Activated T-helper 9 cell treated with anti-CD3 and anti-CD28 coated beads, Interleukin-2, amount 50 U/mL, for 16 hours (primary cell): Measurements from ENCODE around the gene KLHL17.
"Not testable (repeated sequence)": the region's sequence is repeated elsewhere in the genome, so short reads cannot be mapped to it uniquely, and the experiment has no call there.

ENCODE experiments used
- DNase-seq: peaks from one replicate; pipeline ENCODE4 v3.0.0-alpha.2; 2020; ENCODE audit warnings: low read depth

Gene KLHL17

DNA sequence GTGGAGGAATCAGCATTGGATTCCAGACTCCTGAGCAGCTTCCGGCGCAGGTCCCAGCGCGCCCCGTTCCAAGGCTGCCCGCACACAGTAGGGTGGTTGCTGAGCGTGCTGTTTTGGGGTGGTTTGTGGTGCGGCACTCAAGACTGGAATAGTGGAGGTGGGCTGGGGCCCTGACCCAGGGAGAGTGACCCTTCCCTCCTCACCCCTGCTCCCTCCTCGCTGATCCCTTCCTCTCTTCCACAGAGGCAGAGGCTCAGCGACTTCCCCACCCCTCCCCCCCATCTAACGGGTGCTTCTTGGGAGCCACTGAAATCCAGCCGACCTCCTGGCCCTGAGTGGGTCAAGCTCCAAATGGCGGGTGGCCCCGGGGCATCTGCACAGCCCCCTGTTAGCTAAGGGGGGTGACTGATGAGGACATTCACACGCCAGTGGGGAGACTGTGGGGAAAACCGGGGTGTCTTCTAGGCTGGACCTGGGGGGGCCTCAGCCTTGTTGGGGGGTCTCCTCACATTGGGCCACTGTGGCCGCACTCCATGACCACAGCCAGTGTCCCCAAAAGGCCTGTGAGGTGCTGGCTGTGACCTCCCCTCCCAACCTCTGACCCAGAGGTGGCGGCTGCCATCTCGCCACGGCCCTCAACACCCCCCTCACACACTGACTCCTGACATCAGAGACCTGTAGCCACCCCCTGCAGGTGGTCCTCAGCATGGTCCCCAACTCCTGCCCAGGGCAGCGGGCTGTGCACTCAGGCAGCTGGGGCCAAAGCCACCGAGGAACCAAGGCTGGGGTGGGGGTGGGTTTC lies 43.4 kb downstream of the KLHL17 start:
- DNase-seq, result no peak

DNA sequence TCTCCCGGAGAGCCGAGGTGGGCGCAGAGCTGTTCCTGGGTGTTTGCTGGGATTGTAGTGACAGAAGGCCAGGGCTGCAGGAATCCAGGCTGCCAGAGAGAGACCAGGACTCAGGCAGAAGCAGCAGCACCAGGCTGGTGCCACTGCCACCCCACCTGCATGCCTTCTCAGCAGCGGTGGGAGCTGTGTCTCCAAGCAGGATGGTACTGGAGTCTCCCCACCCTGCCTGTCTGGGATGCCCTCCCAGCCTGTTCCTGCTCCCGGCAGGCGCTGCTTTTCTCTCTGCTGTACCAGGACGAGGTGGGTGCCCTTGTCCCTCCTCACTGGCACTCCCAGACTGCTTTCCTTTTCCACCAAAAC lies 44.0 kb downstream of the KLHL17 start:
- DNase-seq, result no peak

DNA sequence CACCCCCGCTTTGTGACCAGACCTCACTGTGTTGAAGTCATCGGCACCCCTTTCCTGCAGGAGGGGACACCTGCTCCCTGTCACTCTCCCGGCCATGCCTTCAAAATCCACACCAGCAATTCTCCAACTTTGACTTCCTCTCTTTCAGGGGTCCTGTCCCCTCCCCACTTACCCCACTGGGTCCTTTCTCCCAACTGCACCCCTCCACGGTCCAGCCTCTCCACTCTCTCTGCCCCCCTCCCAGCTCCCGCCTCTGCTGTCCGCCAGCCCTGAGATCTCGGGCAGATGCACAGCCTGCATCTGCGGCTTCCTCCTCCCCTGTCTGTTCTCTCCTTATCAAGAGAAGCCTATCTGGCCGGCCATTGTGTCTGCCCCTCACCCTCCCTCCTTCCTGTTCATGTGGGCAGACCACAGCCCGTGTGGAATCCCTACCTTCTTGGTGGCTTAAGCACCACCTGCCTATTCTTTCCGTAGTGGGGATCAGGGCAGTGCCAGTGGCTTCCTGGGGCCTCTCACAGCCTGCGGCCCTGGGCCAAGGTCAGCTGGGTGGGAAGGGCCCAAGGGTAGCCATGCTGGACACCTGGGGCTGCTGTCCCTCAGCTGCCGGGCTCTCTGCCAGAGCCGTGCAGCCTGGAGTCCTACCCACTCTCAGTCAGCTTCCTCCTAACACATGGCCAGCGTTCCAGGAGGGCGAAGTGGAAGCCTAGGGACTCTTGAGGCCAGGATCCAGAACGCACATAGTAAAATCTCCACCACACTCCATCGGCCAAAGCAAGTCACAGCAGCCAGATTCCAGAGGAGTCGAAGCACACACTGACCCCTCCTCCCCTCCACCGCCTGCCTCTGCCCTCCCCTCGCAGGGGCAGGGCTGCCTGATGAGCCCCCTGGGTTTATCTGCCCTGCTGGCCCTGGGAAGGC lies 44.7 kb downstream of the KLHL17 start:
- no peak for DNase-seq

DNA sequence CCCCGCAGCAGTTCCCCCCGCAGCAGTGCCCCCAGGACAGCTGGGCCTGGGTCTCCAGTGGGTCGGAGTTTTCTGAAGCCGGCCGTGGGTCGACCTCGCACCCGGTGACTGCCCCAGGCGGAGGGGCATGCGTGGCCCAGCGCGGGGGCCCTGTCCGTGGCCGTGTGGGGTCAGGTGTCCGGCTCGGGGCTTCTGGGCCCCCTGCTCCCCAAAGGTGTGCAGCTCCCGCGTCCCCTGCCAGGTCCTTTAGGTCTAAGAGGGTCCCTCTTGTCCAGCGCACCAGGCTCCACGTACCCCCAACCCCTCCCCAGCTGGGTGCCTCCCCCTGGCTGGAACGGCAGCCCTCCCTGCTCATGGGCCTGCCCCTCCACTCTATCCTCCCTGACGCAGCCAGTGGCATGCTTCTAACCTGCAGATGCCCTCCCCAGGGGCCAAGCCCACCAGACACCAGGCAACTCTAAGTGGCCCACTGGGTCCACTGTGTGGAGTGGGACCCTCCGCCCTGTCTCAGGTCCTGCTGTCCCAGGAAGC lies 45.5 kb downstream of the KLHL17 start:
- DNase-seq, result no peak

DNA sequence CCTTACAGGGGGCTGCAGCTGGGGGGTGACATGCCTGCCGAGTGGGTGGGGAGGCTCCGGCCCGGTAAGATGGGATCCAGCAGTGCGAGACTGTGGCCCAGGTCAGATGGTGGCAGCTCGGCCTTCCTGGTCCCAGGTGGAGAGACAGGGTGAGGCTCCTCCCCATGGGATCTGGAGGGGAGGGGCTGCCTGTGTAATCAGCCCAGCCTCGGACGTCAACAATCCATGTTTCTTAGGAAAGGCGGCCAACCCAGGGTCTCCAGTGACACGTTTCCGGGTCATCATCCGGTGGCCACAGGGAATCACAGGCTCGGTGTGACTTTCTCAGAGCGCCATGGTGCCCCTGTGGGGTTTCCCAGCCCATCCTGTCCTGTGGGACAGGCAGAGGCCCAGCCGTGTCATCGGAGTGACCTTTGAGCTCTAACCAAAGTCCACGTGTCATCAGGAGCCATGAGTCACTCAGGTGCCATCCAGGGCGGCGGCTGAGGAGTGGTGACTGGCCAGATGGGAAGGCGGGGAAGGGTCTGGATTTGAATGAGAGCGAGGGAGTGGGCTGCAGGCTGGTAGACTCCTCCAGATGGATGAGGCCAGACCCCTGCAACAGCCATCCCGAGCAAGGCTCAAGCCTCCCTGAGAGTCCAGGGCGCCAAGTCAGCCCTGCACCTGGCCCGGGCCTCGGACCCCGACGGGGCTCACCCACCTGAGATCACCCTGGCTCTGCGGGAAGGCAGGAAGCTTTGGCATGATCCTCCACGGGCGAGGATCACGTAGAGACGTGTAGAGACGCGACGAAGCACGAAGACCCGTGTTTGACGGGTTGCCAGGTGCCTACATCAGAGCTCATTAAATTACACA lies 46.1 kb downstream of the KLHL17 start:
- DNase-seq, result no peak

DNA sequence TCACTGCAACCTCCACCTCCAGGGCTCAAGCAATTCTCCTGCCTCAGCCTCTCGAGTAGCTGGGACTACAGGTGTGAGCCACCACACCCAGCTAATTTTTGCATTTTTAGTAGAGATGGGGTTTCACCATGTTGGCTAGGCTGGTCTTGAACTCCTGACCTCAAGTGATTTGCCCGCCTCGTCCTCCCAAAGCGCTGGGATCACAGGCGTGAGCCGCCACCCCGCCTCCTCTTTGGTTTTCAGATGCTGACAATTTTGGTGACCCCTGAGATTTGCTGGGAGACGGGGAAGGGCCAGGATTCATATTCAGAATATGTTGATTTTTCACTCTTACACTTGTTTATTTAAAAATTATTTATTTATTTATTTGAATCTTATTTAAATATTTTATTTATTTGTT lies 49.7 kb downstream of the KLHL17 start:
- not testable (repeated sequence) for DNase-seq

DNA sequence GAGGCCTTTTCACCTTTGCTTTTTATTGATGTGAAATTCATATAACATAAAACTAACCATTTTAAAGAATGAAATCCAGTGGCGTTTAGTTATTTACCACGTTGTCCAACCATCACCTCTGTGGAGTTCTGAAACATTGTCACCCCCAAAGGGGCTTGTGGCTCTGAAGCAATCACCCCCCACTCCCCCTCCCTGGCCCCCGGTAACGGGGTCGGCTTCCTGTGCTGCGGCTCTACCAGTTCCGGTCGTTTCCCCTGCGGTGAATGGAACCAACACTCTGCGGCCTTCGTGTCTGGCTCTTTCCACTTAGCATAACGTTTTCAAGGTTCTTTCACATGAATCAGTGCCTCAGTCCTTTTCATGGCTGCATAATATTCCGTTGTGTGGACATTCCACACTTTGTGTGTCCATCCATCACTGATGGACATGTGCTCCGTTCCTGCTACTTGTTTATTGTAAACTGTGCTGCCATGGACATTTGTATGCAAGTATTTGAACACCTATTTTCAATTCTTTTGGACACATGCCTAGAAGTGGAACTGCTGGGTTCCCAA lies 51.1 kb downstream of the KLHL17 start:
- no peak for DNase-seq

DNA sequence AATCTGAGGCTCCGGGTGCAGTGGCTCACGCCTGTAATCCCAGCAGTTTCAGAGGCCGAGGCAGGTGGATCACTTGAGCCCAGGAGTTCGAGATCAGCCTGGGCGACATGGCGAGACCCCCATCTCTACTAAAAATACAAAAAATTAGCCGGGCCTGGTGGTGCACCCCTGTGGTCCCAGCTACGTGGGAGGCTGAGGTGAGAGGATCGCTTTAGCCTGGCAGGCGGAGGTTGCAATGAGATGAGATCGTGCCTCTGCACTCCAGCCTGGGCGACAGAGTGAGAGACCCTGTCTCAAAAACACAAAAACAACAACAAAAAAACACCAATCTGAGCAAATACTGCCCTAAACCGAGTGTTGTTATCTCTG lies 52.3 kb downstream of the KLHL17 start:
- not testable (repeated sequence) for DNase-seq

DNA sequence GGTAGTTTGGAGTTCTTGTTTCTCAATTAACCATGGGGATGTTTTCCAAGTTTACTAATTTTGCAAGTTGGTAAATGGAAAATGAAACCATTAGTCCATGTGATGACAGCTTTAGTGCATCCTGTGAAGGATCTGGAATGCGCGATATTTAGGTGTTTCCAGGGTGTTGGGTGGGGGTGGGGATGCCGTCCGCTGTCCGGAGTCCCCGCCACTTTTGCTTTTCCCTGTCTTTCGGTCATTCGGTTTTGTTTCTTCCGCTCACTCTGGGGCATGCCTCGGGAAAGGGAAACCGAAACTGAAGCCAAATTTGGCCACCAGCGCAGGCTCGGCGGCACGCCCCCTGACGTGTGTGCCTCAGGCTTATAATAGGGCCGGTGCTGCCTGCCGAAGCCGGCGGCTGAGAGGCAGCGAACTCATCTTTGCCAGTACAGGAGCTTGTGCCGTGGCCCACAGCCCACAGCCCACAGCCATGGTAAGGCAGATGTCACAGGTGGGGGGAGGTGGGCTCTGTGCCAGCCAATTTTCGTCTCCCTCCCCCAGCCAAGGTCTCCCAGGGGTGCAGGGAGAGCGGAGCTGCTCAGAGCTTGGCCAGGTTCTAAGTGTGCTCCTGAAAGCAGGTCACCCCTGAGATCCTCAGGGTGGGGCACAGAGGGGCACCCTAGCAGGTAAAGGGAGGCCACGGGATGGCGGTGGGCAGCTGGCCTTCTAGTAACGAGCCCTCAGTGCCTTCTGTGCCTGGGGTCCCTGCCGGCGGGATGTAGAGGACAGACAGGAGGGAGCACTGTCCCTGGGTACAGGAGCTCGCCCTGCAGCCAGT lies 52.9 kb downstream of the KLHL17 start, which contains the start of gene ISG15:
ISG15 (plus strand) TSS at position 393 of the 817 bp plus-strand sequence; CDS start at position 470, 77 bp downstream.
- DNase-seq, result peak; percentile 78

DNA sequence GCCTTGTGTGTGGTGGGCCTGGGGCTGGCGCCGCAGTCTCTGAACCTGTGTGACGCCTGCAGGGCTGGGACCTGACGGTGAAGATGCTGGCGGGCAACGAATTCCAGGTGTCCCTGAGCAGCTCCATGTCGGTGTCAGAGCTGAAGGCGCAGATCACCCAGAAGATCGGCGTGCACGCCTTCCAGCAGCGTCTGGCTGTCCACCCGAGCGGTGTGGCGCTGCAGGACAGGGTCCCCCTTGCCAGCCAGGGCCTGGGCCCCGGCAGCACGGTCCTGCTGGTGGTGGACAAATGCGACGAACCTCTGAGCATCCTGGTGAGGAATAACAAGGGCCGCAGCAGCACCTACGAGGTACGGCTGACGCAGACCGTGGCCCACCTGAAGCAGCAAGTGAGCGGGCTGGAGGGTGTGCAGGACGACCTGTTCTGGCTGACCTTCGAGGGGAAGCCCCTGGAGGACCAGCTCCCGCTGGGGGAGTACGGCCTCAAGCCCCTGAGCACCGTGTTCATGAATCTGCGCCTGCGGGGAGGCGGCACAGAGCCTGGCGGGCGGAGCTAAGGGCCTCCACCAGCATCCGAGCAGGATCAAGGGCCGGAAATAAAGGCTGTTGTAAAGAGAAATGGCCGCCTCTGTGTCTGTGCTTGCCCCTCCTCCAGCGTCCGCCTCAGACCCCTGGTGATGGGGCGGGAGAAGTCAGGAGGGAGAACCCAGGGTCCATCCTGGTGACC lies 53.7 kb downstream of the KLHL17 start:
- DNase-seq, result no peak

DNA sequence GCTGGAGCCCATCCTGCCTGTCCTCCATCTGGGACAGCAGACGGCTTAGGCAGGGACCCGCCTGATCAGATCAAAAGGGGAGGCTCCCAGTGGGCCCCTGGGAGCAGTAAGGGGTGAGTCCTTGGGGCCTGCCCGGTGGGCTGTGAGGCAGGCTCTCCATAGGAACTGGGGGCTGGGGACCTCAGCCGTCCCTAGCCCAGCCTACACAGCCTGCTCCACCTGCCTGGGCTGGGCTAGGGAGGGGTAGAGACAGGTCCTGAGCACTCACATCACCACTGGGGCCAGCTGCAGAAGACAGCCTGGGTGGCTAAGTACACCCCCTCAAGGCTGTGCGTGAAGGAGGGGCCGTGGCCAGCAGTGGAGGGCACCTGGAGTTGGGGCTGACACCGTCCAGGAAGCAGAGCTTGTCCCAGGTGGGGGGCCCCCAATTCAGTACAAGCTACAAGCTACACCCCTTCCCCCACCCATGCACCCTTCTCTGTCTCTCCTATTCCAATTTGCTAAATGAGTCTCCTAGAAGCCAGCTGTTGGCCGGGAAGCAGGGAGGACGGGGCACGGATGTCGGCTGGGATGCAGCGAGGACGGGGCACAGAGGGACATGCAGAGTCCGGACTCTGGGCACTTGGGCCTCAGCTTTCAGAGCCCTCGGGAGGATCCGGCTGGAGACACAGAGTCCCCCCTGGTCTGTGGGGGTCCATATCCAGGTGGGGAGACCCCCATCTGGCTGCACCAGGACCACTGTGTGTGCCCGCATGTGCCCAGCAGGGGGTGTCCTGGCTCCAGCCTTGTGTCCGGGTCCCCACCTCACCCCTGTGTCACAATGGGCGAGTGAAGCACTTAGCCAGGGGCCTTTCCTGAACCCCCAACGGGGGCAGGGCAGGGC lies 54.7 kb downstream of the KLHL17 start:
- DNase-seq, result no peak
